HTERT RPE-1 (cell line): ENCODE data around the gene DAPK1.

ENCODE experiments used
- in situ Hi-C: fragments of 300-500 bp; cut with MboI; formaldehyde crosslinking; loops from 4 replicates; pipeline ENCODE4 v1.14.3; 2020; ENCODE audit warnings: low sequenced_read_pairs

Gene DAPK1

DNA sequence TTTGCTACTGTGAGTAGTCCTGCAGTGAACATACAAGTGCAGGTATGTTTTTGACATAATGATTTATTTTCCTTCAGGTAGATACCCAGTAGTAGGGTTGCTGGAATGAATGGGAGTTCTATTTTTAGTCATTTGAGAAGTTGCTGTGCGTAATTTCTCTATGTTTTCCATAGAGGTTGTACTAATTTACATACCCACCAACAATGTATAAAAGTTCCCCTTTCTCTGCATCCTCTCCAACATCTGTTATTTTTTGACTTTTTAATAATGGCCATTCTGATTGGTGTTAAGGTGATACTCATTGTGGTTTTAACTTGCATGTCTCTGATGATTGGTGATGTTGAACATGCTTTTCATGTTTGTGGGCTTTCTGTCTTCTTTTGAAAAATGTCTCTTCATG, 163.6 kb downstream of the DAPK1 start:
- in situ Hi-C loops: no loop called here

DNA sequence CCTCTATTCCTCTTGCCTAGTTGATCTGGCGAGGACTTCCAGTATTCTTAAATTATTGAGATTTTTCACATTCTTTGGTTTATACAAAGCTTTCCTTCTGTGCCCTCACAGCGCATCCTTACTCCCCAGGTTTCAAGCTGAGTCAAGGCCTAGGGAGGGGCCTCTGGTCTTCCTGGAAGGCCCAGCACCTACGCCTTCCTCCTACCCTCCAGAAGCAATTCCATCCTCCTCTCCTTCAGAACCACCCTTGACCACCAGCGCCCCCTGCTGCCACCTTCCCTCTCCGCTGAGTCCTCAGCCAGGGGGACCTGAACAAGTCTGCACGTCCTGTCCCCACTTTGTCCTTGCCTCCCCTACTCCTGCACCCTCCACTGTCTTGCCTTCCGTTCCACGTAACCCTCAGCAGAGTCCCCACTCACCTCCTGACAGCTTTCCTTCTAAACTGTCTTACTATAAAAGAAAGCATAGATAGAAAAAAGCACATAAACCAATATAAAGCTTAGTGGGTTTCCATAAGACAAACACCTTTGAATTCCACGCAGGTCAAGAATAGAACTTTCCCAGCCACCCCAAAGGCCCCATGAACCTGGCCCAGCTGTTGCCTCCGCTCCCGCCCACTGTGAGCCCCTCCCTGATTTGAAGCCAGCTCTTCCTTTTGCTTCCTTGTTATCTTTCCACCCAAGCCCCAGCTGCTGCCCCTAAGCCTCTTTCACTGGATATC, 165.3 kb downstream of the DAPK1 start:
- in situ Hi-C loops: no loop called here

DNA sequence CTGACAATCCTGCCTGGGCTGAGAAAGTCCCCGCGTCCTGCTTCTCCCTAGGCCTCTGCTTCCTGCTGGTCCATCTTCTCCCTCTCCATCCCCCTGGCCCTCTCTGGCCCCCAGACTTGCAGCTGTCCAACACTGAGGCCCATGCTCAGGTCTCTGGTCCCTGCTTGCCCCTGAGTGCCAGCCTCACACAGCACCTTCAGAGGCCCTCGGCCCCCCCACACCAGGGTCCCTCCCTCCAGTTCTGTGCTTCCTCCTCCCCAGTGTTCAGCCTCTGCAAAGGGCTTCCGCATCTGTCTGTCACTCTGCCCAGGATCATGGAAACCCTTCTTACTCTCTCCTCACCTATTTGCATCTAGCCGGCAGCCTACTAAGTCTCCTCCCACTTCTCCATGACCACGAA, 165.9 kb downstream of the DAPK1 start:
- in situ Hi-C loops: no loop called here

DNA sequence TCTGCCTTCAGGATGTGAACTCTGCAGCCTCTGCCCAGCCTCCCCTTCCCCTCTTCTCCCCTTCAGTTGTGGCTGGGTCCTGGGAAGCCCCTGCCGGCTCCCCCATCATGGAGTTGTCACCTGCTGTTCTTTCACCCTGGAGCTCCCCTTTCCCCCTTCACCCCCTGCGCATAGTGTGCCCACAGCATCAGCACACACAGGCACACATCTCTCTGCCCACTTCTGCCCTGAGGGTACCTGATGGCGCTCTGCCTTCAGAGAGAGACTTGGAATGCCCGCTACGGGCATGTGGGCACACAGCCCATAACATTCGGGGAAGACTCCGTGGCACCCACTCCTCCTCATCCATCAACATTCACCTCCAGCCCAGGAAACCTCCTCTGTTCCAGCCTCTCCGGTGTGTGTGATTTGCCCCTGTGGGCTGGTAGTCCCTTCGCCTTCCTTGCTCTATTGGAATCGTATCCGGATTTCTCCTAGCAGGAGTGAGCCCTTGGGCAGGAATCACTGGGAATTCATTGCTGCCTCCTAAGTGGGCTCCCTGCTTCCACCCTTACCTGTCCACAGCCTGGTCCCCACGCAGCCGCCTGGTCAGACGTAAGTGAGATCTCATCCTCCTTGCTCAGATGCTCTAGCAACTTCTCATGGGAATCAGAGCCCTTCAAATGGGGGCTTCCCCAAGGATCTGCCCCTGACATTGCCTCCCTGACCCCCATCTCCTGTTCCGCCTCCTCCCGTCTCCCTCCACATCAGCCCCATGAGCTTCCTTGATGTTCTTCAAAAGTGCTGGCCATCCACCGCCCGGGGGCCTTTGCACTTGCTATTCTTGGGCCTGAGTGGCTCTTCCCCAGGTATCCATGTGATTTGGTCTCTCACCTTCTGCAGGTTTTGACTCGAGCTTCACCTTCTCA, 166.7 kb downstream of the DAPK1 start:
- in situ Hi-C loops: no loop called here

DNA sequence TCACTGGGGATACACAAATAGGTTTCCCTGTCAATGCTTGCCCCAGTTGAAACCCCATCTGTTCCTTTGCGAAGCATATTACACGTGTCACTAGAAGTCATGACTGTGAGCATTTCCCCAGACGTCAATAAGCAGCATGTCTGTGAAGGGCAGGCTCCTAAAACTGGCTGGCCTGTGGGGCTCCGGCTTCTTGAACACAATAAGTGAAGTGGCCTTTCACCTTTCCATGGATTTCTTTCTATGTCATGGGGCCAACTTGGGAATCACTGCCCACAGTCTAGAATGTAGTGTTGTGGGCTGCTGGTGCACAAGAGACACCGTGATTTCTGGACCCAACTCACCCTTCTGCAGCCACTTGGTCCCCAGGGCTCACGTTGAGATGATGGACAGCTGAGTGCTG, 167.8 kb downstream of the DAPK1 start:
- in situ Hi-C loops: no loop called here

DNA sequence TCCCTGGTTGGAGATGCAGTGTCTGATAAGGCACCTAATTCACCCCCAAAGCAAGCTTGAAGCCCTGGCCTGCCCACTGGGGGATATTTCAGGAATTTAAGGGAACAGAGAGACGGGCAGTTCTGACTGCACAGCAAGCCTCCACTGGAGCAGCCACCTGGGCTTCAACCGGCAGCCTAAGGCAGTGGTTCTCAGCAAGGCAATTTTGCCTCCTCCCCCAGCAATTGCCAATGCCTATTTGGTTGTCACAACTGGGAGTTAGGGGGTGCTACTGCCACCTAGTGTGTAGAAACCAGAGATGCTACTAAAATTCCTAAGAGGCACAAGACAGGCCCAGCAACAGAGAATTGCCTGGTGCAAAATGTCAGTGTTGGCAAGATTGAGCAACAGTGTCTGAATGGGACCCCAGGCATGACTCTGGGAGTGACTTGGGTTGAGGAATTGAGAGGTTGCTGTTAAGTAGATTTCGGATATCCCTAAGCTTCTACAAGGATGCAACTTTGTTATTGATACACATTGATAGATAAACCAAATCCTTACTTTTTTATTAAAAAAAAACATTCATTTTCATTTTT, 169.6 kb downstream of the DAPK1 start:
- in situ Hi-C loops: no loop called here

DNA sequence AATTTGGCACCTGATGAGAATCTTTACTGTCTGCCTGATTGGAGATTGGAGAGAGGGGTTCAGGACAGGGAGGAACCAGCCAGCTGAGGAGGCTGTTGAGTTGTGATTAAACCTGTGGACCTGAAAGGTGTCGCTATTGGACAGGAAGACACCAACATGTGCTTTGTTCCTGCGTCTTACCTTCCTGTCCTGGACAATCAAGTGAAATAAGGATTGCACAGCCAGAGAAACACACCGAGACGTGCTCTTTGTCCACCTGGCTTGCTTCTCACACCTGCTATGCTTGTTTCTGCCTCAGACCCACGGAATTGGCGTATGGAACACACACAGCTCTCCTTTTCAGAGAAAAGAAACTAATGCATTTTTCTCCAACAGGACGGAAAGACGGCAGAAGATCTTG, 170.6 kb downstream of the DAPK1 start:
- in situ Hi-C loops: no loop called here

DNA sequence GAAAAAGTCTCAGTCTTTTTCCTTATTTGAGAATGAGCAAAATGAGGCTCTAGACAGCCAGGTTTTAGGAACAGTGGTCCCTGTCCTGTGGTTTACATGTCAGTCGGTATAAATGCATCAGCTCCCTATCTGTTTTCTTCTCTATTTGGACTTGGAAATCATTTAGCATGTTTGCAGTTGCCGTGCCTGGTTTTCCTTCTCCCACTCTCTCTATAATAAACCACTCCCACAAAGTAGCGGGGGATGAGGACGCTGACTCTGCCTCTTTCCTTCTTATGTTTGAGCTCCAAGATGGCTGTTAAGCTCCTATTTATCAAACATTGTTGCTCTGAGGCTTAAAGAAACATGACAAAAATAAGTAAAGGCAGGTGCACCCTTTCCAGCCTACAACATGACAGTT, 171.1 kb downstream of the DAPK1 start:
- in situ Hi-C loops: no loop called here

DNA sequence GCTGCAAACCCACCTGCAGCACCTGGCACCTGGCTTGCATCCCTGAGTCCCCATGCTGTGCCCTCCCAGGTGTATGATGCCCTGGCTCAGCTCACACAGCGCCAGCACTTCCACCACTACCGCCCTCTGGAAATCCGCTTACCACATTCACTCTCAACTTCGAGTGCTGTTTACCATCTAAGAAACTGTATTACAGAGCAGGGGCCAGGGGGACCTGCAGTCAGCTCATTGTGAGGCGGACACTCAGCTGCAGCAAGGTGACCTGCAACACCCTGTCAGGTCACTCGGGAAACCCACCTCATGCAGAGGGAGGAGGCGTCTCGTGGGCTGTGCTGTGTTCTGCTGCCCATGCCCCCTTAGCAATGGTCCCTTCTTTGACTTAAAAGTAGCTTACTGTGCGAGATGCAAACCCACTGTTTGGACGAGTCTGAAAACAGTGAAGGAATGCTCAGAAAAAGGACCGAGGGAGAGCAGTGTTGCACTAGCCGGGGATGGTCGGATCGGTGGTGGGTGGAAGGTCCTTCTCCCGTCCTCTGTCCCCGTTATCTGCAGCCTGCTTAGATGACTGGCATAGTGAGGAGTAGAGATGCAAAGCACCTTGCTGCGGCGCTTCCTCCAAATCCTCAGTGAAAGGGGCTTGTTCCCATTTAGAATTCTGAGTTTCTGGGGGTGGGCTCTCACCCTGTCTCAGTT, 173.1 kb downstream of the DAPK1 start:
- in situ Hi-C loops: no loop called here

DNA sequence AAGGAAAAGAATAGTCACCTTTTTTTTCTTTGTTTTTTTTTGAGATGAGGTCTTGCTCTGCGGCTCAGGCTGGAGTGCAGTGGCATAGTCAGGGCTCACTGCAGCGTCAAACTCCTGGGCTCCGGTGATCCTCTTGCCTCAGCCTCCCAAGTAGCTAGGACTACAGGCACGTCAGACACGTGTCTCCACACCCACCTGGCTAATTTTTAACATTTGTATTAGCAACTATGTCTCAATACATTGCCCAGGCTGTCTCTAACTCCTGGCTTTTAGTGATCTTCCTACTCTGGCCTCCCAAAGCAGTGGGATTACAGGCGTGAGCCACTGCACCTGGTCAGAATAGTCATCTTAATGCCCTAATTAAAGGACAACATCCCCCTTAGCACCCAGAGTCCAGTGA, 173.8 kb downstream of the DAPK1 start:
- in situ Hi-C loops: no loop called here

DNA sequence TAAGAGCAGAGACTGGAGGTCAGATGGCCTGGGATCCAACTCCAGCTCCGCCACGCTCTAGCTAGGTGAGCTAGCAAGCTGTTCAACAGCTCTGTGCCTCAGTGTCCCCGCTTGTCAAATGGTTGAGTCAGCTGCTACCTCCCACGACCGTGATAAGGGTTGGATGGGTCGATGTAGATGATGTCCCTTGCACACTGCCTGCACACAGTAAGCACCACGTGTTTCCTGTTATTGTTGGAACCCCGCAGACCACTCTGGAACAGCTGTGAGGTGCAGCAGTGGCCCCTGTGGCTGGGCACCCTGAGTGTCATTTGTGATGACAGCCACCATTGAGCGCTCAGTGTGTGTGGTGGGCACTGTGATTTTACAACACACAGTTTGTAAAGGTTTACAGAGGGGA, 174.3 kb downstream of the DAPK1 start:
- in situ Hi-C loops: no loop called here

DNA sequence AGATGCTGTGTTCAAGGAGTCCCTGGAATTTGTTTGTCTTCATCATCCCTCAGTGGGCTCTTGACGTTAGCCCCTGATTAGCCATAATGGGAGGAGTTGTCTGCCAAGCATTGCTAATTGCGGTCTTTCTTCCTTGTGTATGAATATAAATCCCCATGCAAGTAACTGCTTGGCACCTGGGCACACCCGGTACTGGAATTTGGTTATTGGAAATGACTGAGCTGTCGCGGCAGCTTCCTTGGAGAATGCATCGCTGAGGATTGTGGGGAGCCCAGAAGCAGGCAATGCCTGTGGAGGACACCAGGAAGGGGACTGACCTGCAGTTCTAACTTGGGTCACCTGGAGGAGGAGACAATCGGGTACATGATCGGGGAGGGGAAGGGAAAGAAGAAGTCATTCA, 174.9 kb downstream of the DAPK1 start:
- in situ Hi-C loops: no loop called here

DNA sequence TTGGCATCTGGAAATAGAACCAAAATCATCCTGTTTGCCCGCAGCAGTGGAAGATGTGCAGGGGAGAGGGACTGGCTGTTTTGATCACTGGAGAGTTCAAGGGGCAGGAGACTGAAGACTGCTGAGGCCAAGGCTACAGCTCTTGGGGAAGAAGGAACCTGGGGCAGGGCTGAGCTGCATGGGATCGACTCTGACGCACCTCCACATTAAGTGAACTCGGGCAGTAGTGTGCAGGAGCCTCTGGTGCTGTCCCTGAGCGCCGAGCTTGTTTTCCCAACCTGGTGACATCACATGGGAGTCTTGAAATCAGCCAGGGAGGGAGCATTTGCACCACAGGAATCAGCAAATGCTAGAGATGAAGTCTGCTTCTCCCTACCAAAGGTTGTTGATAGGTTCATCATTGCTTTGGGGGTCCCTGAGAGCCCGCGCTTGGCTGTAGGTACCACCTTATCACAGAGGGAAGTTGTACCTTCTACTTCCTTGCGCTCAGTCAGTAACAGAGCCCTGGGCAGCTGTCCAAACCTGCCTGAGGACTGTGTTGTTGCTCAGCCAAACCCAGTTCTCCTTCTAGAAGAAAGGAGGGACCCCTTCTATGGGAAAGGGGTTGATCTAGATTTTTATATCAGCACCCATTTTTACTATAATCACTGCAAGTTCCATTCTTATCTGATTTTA, 175.9 kb downstream of the DAPK1 start:
- in situ Hi-C loops: no loop called here

DNA sequence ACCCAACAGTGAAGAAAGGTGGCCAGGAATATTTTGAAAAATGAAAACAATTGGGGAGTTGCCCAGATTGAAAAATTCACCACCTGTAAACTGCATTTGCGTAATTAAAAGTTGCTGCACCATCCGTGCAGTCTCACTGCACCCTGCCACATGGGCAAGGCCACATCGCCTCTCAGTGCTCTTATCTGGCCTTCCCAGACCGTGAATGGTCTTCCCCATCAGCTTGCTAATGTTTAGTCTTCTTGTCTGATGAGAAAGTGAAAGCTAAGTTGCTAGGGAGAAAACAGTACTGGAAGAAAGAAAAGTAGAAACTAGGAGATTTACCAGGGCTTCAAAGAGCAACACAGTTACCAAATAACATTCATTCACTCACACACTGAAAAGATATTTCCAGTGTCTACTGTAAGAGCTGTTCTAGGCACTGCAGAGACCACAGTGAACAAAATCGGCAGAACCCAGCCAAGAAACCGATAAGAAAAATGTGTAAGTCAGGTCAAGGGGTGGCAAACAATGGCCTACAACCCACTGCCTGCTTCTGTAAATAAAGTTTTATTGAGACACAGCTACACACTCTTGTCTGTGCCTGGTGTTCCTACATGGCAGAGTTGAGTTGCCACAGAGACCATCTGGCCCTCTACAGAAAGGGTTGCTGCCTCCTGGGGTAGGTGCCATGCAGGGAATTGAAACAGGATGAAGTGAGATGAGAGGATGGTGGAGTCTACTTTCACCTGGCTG, 177.1 kb downstream of the DAPK1 start:
- in situ Hi-C loops: loop anchor here (25.0 kb wide), 1 partner anchor 138 kb away; no protein-coding TSS in a partner anchor

DNA sequence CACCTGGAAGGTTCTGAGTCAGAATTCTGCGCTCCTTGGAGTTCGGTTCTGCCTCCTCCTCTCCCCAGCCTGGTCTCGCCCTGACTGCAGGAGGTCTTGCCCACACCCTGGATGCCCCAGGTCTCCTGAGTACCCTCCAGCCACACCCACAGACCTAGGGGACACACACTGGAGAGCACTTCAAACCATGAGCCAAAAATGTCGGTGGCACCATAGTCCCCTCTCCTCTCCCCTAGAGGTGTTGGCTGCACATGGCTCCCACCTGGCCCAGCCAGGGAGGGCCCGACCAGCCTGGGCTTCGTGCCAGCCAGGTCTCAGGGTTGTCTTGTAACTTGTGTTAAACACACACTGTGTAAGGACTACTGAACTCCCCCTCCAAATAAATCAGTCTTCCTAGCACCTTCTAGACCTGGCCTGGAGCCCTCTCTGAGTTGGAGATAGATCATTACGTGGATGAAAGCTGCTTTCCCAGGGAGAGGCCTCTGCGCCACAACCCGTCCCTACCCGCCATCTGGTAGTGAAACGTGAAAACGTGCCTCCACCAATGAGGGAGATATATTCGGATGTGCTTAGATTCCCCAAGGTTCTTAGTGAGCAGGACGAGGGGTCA, 178.3 kb downstream of the DAPK1 start:
- in situ Hi-C loops: loop anchor here (25.0 kb wide), 1 partner anchor 136 kb away; no protein-coding TSS in a partner anchor

DNA sequence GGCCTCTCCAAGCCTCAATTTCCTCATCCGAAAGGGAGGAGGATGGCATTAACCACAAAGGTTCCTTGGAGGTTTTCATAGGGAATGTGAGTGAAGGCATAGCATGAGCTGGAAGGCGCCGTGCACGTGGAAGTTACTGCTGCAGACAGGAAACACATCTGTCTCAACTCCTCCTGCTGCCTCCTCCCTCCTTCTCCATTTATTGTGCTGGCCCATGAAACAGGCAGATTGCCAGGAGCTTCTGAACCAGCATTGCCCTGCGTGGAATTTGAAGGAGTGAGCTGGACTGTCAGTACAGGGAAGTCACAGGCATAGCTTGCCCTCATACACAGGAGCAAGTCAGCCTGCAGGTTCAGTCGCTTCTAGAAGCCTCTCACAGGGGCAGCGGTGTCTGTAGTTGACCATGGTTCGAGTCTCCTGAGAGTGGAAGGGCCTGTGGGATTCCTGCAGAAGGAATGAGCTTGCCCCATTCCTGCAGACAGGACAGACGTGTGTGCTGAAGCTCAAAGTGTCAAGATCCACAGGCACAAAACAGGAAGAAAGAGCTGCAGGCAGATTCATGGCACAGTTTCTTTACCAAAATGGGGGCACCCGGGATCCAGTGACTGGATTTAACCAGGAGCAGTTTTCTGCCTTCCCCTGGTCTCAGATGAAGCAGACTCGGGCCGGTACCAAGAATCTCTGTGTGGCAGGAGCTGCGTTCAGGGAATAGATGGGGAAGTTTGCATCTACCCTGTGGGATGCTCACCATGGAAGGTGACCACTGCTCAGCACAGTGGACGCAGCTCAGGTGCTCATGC, 179.5 kb downstream of the DAPK1 start:
- in situ Hi-C loops: loop anchor here (25.0 kb wide), 1 partner anchor 135 kb away; no protein-coding TSS in a partner anchor

DNA sequence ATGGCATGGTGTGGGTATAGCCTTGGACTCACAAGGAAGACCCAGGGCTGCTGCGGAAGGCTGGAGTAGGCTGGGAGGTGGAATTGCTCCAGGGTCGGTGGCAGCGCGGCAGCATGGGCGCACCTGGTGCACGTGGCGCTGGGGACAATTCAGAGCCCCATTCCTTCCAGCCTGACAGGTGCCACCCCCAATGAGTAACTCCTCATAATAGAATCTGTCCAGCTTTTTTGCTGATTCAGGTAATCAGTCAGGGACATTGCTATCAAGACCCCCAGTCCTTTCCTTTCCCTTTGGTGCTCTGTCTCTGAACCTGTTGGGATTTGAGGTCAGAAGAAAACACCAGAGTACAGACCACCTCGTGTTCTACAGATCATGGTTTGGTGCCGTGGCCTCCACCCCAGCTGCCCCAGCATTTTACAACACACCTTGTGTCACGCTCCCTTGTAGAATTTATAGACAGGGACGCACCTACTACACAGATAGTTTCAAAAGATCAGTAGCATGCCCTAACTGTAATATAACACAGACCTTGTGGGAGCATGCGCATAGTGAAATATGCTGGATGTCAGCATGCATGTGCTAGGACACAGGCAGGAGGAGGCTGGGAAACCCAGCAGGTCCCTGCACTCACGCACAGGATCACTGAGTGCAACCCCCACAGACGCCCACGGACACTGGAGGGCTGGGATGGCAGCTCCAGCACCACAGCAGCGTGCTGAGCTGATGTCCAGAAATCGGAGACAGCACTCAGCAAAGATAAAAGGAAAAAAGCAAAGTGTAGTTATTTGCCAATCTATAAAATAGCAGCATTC, 180.3 kb downstream of the DAPK1 start:
- in situ Hi-C loops: loop anchor here (25.0 kb wide), 1 partner anchor 134 kb away; no protein-coding TSS in a partner anchor
